NCI-H69 (cell line): Measurements from ENCODE around the gene MAEA.

Source experiments
- DNase-seq: peaks from one replicate; lab custom pipeline; 2025; lab: John Stamatoyannopoulos, UW

The MAEA gene

DNA sequence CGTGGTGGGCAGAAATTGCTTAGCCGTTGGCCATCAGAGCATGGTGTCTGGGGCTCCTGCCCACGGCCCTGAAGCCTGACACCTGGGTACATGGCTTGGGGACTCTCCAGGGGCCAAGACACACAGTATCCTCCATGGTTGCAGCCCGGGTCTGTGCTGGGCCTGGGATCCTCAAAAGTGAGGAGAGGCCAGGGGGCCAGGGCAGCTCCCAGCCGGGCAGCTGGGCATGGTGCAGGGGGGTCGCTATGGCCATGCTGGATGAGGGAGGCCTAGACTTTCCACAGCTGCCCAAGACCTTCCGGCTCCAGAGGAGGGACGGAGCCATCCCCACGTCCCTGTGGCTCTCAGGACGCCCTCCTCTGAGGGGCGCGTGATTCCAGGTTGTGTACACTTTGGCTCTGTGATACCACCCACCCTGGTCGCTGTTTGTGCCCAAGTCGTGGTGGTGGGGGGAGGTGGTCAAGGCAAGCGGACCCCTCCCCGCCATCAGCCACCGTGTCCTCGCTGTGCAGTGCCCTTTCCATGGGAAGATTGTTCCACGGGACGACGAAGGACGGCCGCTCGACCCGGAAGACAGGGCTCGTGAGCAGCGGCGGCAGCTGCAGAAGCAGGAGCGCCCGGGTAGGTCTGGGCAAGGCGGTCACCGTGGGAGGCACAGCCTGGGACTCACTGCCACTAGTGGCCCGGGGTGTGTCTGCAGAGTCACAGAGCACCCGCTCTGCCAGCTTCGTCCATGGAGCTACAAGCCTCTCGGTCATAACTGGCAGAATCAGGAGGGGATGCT, 90.9 kb downstream of the MAEA start:
- no peak for DNase-seq

DNA sequence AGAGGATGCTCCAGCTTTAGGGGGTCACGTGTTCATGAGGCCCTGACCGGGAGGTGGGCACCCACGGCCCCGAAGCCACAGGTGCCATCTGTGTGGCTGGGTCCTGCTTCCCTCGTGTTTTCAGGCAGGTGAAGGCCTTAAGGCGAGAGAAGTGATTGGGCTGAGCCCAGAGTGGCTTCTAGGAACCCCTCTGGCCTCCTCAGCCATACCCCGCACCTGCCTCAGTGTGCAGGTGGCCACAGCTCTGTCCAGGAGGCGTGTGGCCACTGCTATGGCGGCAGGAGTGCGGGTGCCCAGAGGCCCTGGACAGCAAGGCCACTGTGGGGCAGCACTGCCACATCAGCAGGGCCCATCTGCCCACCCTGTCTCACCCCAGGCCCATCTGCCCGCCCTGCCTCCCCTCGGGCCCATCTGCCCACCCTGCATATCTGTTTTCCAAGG, 91.5 kb downstream of the MAEA start:
- DNase-seq: no peak

DNA sequence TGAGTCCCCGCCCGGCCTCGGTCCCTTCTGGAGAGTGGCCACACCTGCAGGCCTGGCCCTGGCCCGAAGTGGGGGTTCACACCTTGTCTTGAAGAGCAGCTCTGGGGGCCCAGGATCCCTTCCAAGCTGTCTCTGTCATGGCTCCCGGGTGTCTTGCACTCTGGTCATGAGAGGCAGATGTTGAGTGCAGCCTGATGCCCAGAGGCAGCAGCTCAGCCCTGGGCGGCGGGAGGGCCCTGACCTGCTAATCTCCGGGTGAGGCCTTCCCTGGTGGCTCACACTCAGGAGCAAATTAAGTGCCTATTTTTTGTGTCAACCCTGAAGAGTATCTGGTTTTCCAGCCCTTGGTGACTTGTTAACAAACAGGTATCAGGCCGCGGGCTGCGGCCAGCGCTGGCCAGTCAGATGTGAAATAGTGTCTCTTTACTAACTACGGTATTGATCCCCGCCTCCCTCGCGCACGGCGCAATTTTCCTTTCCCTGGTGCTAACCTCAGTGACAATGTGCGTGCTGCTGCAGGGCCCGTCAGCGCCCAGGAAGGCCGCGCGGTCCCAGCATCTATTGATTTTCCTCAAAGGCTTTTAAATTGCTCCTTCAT, 92.4 kb downstream of the MAEA start:
- no peak for DNase-seq

GRCh38 chr4:1382776-1383727, 93.4 kb downstream of the MAEA start:
- no peak for DNase-seq

DNA sequence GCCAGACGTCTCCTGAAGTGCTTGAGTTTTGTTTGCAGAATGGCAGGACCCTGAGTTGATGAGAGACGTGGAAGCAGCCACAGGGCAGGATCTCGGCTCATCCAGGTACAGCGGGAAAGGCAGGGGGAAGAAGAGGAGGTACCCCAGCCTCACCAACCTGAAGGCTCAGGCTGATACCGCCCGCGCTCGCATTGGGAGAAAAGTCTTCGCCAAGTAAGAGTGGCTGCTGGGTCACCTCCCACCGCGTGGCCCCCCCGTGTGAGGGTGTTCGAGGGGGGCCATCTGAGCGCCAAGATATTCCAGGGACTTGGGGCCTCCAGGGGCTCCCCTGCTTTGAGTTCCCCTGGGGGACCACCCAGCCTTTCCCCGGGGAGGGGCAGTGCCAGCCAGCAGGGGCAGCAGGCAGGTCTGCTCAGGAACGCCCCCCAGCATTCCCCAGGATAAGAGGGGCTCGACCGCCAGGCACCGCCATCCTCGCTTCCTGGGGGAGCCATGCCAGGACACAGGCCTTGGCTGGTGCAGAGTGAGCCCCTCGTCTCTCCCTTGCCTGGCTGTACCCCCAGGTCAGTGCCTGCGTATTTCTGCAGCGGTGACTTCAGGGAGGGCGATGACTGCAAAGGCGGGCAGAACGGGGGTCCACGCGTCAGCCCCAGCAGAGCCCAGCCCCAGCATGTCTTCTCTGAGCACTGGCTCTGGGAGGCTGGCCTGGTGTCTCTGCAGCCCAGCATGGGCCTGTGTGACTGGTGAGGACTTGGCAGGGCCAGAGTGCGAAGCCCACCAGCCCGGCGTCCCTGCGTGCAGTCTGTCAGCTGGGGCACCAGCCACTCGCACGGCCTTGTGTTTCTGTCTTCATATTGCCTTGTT, 94.3 kb downstream of the MAEA start:
- DNase-seq: no peak

- no peak for DNase-seq
Observed at GRCh38 chr4:1384675-1385372, 95.1 kb downstream of the MAEA start.

DNA sequence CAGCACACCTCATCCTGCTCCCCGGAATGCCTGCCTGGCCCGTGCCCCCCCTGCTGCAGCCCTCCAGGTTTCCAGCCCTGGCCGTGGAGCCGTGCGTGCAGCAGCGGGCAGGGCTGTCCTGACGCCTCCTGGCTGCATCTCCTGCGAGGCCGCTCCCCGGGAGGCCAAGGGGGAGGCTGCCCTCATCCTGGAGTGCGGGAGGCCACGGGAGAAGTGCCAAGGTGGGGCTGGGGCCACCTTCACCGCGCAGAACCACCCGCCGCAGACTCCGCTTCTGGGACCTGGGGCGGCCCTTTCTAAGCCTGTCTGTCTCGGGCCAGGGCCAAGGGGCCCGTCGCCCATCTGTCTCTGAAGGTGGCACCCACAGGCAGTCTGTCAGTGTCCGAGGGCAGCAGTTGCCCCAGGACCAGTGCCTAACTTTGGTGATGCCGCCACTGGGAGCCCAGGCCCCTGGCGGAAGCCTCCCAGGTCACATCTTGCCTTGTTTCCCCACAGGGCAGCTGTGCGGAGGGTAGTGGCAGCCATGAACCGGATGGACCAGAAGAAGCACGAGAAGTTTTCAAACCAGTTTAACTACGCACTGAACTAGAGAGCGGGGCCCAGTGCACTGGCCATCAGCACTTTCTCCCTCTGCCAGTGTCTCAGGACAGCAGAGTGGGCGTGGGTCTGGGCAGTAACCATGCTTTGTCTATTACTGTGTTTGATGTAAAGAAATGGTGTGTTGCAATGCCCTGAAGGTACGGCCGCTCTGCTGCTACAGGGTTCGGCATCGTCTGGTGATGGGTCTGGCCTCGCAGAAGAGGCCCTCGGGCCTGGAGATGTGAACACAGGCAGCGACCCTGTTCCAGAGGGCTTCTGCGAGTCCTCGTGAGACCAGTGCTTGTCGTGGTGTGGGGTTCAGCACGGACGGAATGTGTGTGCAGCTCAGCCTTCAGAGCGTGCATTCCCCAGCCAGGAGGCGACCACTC, 96.0 kb downstream of the MAEA start:
- no peak for DNase-seq
